Measurements from ENCODE around the gene LHX5.
A peak's percentile ranks its signal among the peaks of the same experiment; 100 is the strongest.
"Not testable (repeated sequence)": the region's sequence is repeated elsewhere in the genome, so short reads cannot be mapped to it uniquely, and the experiment has no call there.

The LHX5 gene

GRCh38 chr12:113471619-113472171 lies at the start of gene LHX5:
TSS of gene LHX5 (minus strand) at chr12:113471871. CDS start at chr12:113471498, 373 bp downstream.
- DNase-seq (ENCODE audit: low read depth), result no peak

GRCh38 chr12:113519464-113520307 lies 48.0 kb upstream of the LHX5 start:
- DNase-seq (ENCODE audit: low read depth), result no peak

GRCh38 chr12:113515082-113515856 lies 43.6 kb upstream of the LHX5 start:
- DNase-seq (ENCODE audit: low read depth), result no peak

- no peak for DNase-seq (ENCODE audit: low read depth)
Measured at GRCh38 chr12:113514602-113515001, 42.9 kb upstream of the LHX5 start.

- DNase-seq (ENCODE audit: low read depth), result no peak
Measured at GRCh38 chr12:113512568-113512967, 40.9 kb upstream of the LHX5 start.

GRCh38 chr12:113506867-113507266 lies 35.2 kb upstream of the LHX5 start:
- DNase-seq (ENCODE audit: low read depth), result no peak

GRCh38 chr12:113505941-113506340 lies 34.3 kb upstream of the LHX5 start:
- no peak for DNase-seq (ENCODE audit: low read depth)

GRCh38 chr12:113504917-113505316 lies 33.2 kb upstream of the LHX5 start:
- no peak for DNase-seq (ENCODE audit: low read depth)

GRCh38 chr12:113500782-113501311 lies 29.2 kb upstream of the LHX5 start:
- DNase-seq (ENCODE audit: low read depth), result no peak

- DNase-seq (ENCODE audit: low read depth), result no peak
Measured at GRCh38 chr12:113500306-113500675, 28.6 kb upstream of the LHX5 start.

GRCh38 chr12:113498490-113498889 lies 26.8 kb upstream of the LHX5 start:
- no peak for DNase-seq (ENCODE audit: low read depth)

- DNase-seq (ENCODE audit: low read depth), result no peak
Measured at GRCh38 chr12:113497693-113498092, 26.0 kb upstream of the LHX5 start.

- DNase-seq (ENCODE audit: low read depth), result not testable (repeated sequence)
Measured at GRCh38 chr12:113495941-113496340, 24.3 kb upstream of the LHX5 start.

- no peak for DNase-seq (ENCODE audit: low read depth)
Measured at GRCh38 chr12:113488322-113488721, 16.7 kb upstream of the LHX5 start.

GRCh38 chr12:113486722-113487121 lies 15.1 kb upstream of the LHX5 start:
- DNase-seq (ENCODE audit: low read depth), result no peak

GRCh38 chr12:113485330-113485729 lies 13.7 kb upstream of the LHX5 start:
- no peak for DNase-seq (ENCODE audit: low read depth)

GRCh38 chr12:113482334-113482733 lies 10.7 kb upstream of the LHX5 start:
- DNase-seq (ENCODE audit: low read depth), result no peak

GRCh38 chr12:113480336-113480971 lies 8.8 kb upstream of the LHX5 start:
- no peak for DNase-seq (ENCODE audit: low read depth)

- DNase-seq (ENCODE audit: low read depth), result peak; percentile 21
Measured at GRCh38 chr12:113479590-113480335, 8.1 kb upstream of the LHX5 start.

GRCh38 chr12:113479216-113479589 lies 7.5 kb upstream of the LHX5 start:
- no peak for DNase-seq (ENCODE audit: low read depth)

- DNase-seq (ENCODE audit: low read depth), result no peak
Measured at GRCh38 chr12:113478351-113479011, 6.8 kb upstream of the LHX5 start.

Data from stimulated activated CD8-positive, alpha-beta memory T cell treated with anti-CD3 and anti-CD28 coated beads, Interleukin-7, amount 100 ng/mL, for 24 hours (primary cell).